Mammary epithelial cell (primary cell): ENCODE results near the gene SLC39A6.

Experiments used
- CTCF ChIP-seq, 2 donors: IDR thresholded peaks in 1 of 2; conservative IDR thresholded peaks in 1 of 2; 2 replicates each; pipeline ENCODE4 v1.5.1; 2011 to 2012; ENCODE audit warnings: inconsistent platforms in 2 of 2, low read length in 2 of 2, mild to moderate bottlenecking in 2 of 2, control low read depth in 1 of 2, low read depth in 1 of 2; ENCODE audit not compliant: insufficient read depth in 1 of 2; ENCODE audit errors: extremely low read depth in 1 of 2
- EZH2 ChIP-seq: IDR thresholded peaks from 2 replicates; pipeline ENCODE4 v1.6.1; 2012; ENCODE audit warnings: low read length, inconsistent platforms, borderline replicate concordance

GRCh38 chr18:36128530-36128870, 640 bp downstream of the SLC39A6 start:
- no peak for TF ChIP-seq CTCF (conservative IDR thresholded peaks at IDR 0.05 in 1 of 2, IDR thresholded peaks at IDR 0.05 in 1 of 2; ENCODE audit: extremely low read depth in 1 of 2, insufficient read depth in 1 of 2, low read depth in 1 of 2, low read length in 2 of 2)
- no peak for TF ChIP-seq EZH2
